ENCODE measurements around the gene SPEM1.

The SPEM1 gene

DNA sequence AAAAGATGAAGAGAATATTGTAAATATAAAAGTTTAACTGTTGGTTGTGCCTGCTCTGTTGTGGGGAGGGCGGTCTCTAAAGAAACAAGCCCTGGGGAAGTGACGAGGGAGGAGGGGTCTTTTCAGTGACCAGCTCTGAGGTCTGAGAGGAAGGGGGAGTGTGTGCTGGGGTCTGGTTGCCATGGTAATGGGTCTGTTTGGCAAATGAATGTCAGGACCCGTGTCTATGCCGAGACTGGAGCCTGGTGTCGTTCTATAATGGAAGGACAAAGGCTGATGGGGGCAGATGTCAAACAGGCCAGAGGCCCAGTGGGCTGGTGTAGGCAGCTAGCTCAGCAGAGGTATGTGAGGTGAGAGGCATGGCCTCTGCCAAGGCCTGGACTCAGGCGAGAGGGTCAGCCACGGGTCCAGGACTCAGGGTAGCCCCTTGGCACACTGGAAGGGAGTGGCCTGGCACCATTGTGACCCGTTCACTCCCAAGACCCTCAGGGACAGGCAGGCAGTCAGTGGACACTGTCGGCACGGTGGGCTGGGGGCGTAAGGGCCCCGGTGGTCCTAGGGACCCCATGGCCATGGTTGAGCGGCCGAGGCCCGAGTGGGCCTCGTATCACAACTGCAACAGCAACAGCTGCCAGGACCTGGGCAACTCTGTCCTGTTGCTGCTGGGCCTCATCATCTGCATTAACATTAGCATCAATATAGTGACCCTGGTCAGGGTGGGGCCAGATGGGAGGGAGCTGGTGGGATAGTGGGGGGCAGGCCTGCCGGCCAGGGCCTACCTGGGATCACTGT lies at the start of gene SPEM1:
Gene SPEM1 (plus strand): TSS at position 506 of the 792 bp plus-strand sequence. CDS start 61 bp downstream, at position 567.
- no peak for DNase-seq

GRCh38 chr17:7370853-7371252 lies 49.3 kb upstream of the SPEM1 start:
- no peak for DNase-seq

DNA sequence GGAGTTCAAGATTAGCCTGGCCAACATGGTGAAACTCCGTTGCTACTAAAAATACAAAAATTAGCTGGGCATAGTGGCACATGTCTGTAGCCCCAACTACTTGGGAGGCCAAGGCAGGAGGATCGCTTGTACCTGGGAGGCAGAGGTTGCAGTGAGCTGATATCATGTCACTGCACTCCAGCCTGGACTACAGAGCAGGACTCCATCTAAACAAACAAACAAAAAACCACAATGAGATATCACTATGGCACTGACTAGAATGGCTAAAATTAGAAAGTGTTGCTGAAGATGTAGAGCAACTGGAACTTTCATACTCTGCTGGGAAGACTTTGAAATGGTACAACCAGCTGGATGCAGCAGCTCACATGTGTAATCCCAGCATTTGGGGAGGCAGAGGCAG lies 45.8 kb upstream of the SPEM1 start:
- DNase-seq: no peak

- DNase-seq: no peak
Observed at GRCh38 chr17:7379134-7379533, 41.0 kb upstream of the SPEM1 start.

DNA sequence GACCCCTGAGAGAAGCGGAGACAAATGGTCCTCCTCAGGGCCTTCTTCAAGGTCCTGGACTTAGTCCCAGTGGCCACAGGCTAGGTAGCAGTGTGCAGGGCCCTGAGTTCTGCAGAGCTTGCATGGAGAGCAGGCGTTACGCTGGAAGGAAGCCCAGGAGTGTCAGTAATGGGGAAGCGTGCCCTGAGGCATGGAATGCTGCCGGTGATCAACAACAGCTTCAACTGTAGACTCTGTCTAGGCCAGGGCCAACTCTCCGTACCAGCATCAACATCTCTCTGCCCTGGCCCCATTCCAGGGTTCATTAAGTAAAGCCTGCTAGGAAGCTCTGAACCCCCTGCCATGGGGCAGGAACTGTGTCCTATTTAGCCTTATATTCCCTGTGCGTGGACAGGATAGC lies 39.8 kb upstream of the SPEM1 start:
- DNase-seq: no peak

DNA sequence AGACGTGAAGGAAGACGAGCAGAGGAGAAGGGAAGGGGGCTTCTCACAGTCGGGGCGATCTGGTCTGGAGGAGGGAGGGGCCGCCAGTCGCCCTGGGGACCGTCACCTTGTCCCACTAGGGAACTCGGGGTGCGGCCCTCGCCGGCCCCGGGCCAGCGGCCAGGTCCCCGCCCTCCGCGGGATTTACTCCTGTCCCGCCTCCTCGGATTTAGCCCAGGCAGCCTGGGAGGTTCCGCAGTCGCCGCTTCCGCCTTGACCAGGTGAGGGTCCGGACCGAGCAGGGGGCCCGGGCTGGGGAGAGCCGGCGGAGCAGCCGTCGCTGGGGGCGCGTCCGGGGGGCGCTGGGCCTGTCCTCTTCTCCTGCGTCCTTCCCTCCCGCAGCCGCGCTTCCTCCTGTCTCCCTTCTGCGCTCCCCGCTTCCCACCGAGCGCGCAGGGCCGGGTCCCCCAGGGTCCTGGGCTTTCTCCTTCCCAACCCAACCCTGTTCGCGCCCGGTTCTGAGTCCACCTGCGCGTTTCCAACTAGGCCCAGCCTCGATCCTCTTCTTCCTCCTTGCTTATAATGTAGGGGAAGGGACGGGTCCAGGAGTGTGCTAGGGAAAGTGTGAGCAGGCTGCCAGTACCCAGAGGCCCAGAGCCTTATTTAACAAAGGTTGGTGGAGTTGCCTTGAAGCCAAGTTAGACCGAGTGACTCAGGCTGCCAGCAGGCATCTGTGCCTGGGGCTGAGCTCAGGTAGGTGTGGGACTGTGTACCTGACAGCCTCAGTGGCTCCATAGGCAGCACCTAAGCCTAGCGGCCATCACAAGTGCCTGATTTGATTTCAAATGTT lies 39.1 kb upstream of the SPEM1 start, which contains the start of gene TNK1:
Gene TNK1 (plus strand): TSS at position 235 of the 829 bp plus-strand sequence. CDS start 1,838 bp downstream, outside the sequence.
- no peak for DNase-seq

- DNase-seq: no peak
Observed at GRCh38 chr17:7382901-7383300, 37.2 kb upstream of the SPEM1 start.

DNA sequence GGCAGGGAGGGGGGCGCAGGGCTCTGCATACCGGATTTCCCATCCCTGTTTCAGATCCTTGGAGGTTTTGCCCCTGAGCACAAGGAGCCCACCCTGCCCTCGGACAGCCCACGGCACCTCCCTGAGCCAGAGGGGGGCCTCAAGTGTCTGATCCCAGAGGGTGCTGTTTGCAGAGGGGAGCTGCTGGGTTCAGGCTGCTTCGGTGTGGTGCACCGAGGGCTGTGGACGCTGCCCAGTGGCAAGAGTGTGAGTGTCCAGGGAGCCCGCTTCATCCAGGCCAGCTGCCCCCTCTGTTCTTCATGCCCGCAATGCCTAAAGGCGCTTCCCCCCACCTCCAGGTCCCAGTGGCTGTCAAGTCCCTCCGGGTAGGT lies 36.8 kb upstream of the SPEM1 start:
- no peak for DNase-seq

GRCh38 chr17:7383742-7384488 lies 36.2 kb upstream of the SPEM1 start:
- no peak for DNase-seq

GRCh38 chr17:7384489-7385081 lies 35.5 kb upstream of the SPEM1 start:
- DNase-seq: no peak

DNA sequence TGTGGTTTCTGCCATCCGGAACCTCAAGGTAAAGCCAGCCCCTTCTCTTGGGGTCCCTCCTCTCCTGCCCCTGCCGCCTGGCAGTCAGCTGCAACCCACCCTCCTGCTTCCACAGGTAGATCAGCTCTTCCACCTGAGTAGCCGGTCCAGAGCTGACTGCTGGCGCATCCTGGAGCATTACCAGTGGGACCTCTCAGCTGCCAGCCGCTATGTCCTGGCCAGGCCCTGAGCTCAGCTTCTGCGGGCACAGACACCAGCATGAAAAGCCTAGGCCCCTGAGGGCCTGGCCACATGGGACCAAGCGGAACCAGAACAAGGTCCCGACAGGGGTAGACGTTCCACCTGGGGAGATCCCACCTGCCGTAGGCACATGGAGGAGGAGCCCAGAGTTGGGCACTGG lies 31.3 kb upstream of the SPEM1 start:
- DNase-seq: no peak

DNA sequence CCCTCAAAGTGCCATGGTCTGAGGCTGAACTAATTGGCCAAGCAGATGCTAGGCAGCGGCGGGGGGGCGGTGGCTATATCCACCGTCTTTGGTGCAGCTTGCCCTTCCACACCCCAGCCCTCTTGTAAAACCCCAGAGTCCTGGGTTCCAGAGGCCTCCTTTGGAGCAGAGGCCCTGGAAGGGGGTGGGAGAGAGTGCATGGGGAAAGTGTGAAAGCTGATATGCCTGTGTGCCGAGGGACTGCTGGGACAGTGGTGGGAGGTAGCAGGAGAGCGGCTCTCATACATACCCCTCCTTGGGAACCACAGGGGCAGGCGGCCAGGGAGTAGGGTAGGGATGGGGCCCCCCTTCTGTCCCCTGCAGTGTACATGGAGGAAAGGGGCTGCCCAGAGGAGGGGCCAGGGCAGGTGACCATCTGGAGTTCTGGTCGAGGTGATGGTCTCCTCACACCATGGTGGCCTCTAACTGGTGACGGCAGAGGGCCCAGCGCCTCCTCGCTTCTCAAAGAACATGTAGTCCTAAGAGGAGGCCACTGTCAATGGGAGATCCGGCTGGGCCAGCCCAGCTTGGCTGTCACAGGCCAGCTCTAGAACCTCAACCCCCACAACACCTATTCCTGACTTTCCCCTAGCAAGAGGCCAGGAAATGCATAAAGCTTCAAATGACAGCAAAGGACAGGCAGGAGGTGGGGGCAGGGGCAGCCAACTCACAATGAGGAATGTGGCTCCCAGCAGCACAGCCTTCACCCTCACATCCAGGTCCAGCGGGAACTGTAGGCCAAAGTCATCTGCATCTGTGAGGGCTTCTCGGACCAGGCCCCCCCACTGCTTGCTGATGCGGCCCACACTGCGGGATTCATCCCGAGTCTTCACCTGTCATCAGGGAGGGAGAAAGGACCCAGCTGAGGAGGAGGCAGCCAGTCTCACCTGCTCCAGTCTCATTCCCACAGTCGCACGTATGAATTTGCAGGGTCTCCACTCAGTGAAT lies 29.9 kb upstream of the SPEM1 start:
- no peak for DNase-seq

- DNase-seq: no peak
Observed at GRCh38 chr17:7391307-7391706, 28.8 kb upstream of the SPEM1 start.

DNA sequence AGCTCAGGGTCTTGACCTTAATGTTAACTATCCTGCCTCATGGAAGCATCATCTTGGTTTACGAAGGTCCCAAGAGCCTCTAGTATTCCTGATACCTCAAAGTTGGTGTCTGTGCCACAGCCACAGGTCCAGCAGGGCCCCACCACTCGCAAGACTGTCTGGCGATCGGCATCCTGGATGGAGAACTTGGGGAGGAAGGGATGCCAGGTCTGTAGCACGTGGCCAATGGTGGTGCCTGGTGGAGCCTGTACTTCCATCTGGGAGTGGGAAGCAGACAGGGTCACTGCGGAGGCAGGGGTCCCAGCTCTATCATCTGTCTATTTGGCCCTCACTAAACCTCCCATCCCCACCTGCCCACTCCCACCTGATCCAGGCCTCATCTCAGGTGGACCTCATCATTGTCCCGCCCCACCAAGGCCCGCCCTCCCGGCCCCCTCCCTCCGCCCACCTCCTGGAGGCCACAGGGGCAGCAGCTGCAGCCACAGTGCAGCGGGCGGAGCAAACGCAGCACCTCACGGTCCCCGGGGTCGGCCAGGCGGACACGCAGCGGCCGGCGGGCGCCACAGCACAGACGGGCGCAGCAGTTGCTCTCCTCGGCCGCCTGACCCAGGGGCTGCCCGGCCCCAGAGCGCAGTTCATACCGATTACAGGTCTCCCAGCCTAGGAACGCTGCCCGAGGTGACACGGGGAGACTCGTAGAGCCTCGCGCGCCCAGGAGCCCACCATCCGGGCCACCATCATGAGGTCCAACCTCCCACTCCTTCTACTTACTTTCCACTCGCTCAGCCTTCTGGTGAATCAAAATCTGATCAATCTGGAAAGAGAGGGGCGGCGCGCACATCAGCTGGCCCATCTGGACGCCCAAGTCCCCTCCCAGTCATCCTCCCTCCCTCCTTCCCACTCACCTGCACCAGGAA lies 27.2 kb upstream of the SPEM1 start:
- no peak for DNase-seq

- DNase-seq: no peak
Observed at GRCh38 chr17:7393613-7394451, 26.3 kb upstream of the SPEM1 start.

DNA sequence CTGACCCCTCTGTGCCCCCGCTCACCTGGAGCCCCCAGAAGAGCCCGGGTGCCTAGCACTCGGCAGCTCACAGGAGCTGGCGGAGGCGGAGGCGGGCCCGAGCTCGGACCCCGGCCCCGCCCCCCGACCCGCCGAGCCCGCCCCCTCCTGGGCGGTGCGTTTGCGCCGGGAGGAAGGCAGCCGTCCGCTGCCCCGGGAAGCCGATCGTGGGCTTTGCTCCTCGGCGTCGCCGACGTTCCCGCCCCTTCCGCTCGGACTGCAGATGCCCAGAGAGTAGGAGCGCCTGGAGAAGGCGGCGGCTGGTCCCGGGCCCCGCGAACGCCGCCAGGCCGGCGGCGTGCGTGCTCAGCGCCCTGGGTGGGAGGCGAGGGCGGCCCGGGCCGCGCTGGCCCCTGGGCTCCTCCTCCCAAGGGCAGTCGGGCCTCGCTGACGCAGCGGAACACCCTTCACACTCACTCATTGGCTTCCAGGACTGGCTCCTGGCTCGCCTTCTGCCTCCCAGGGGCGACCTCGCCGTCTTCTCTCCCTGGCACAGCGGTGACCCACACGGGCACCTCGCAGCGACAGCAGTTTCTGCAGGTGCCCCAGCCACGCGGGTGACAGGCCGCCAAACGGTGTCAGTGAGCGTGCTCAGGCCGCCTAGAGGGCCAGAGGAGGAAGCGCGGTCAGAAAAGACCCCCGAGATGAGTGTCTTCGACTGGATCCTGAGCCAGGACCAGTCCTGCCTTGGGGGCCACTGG lies 25.5 kb upstream of the SPEM1 start, which contains the start of gene PLSCR3:
Gene PLSCR3 (minus strand): TSS at position 74 of the 740 bp plus-strand sequence. CDS start 415 bp downstream, outside the sequence.
- peak; percentile 76 for DNase-seq

DNA sequence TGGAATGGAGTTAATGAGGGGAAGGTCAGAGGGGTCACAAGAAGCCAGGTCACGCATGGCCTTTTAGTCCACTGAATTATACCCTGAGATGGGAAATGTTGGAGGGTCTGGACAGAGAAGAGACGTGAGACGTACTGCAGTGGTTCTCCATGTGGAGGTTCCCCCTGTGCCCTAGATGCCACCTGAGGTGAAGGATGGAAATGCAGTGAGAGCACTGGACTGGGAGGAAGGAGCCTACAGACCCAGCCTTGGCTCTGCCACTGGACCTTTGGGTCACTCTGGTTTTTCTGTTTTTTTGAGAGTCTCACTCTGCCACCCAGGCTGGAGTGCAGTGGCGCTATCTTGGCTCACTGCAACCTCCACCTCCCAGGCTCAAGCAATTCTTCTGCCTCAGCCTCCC lies 24.0 kb upstream of the SPEM1 start:
- no peak for DNase-seq

GRCh38 chr17:7398612-7399011 lies 21.5 kb upstream of the SPEM1 start:
- no peak for DNase-seq

All from GDM1 (cell line).